CD4-positive, alpha-beta T cell (primary cell): Measurements from ENCODE around the gene ZNF385B. TPM values are rescaled to one million over a fixed set of nuclear protein-coding genes. Genes with fewer than 3 reads are reported as not detected.

Experiments
- ATAC-seq: fragments of 200-7000 bp; cut with Tn5 transposase; one replicate; pipeline ENCODE4 v1.10.0; 2022; ENCODE audit warnings: mild to moderate bottlenecking; ENCODE audit not compliant: poor library complexity
- CTCF ChIA-PET: fragments of 350-600 bp; sonication (Branson Sonifier 250); formaldehyde crosslinking; loops from one replicate; lab custom pipeline; 2021; ENCODE audit warnings: antibody characterized with exemption, inconsistent platforms; lab: Charles Lee
- POLR2A ChIA-PET: fragments of 350-600 bp; sonication (Branson Sonifier 250); formaldehyde crosslinking; loops from one replicate; lab custom pipeline; 2021; ENCODE audit warnings: antibody characterized with exemption, inconsistent platforms; lab: Charles Lee
- DNase-seq, 14 experiments: peaks; one replicate each; pipeline ENCODE4 v3.0.0-alpha.2; 2013 to 2020; ENCODE audit warnings: mixed read lengths in 2 of 14
- H3K27ac ChIP-seq, 2 donors: one replicate each; pipeline versions ENCODE4 v1.5.1 to v1.7.0; 2013; ENCODE audit warnings: low read length in 2 of 2, low read depth in 1 of 2, mild to moderate bottlenecking in 1 of 2
- H3K27me3 ChIP-seq, 2 experiments: 1 replicate in 1 of 2; 2 replicates in 1 of 2; pipeline versions ENCODE4 v1.6.1 to v1.7.0; 2013; ENCODE audit warnings: low read length in 2 of 2, control low read depth in 1 of 2, mild to moderate bottlenecking in 1 of 2, moderate library complexity in 1 of 2; ENCODE audit not compliant: insufficient read depth in 2 of 2, control insufficient read depth in 1 of 2
- H3K36me3 ChIP-seq: one replicate; pipeline ENCODE4 v1.6.1; 2013; ENCODE audit warnings: low read length, control low read depth; ENCODE audit not compliant: insufficient read depth
- H3K4me1 ChIP-seq: one replicate; pipeline ENCODE4 v1.6.1; 2013; ENCODE audit warnings: low read length, control low read depth; ENCODE audit not compliant: insufficient read depth
- H3K4me3 ChIP-seq: one replicate; pipeline ENCODE4 v1.5.1; 2013; ENCODE audit warnings: mild to moderate bottlenecking, low read length, moderate library complexity
- H3K9me3 ChIP-seq, 2 experiments: 1 replicate in 1 of 2; 2 replicates in 1 of 2; pipeline versions ENCODE4 v1.6.1 to v1.7.0; 2013; ENCODE audit warnings: low read length in 2 of 2, mild to moderate bottlenecking in 2 of 2, control low read depth in 1 of 2, moderate library complexity in 1 of 2; ENCODE audit not compliant: control insufficient read depth in 1 of 2, insufficient read depth in 1 of 2
- H3K27ac Mint-ChIP-seq: one replicate; pipeline ENCODE4 v1.8.0; 2020; ENCODE audit warnings: mixed read lengths
- H3K27me3 Mint-ChIP-seq: one replicate; pipeline ENCODE4 v1.8.0; 2021; ENCODE audit warnings: mixed read lengths
- H3K36me3 Mint-ChIP-seq: one replicate; pipeline ENCODE4 v1.8.0; 2021; ENCODE audit warnings: low read depth, mixed read lengths
- H3K4me1 Mint-ChIP-seq: one replicate; pipeline ENCODE4 v1.8.0; 2021; ENCODE audit warnings: low read depth, mixed read lengths
- H3K4me3 Mint-ChIP-seq: one replicate; pipeline ENCODE4 v1.8.0; 2020; ENCODE audit warnings: mild to moderate bottlenecking, mixed read lengths
- H3K9me3 Mint-ChIP-seq: one replicate; pipeline ENCODE4 v1.8.0; 2020; ENCODE audit warnings: mixed read lengths
- intact Hi-C, 2 experiments: fragments of 100-400 bp; cut with DNase I in 1 of 2; cut with micrococcal nuclease in 1 of 2; formaldehyde crosslinking; loops; one replicate each; pipeline versions ENCODE4 v1.15.1 to v1.9.0; 2023 to 2025; cut with DNase I, micrococcal nuclease
- total RNA-seq, 174 experiments: library from RNA in 2 of 174; stranded (reverse) in 2 of 174; gene quantifications; one replicate each; pipeline ENCODE4 v1.2.3 and lab custom pipeline; 2021 to 2026
- TF ChIP-seq, protein P1 (sequence below): fragments of 200-600 bp; IDR thresholded peaks from one replicate; pipeline ENCODE4 v1.8.0; 2022; ENCODE audit warnings: antibody characterized with exemption, mild to moderate bottlenecking

Gene ZNF385B
- total RNA-seq, 2 experiments from 2014 or later: not detected

- intact Hi-C loops: no loop called here
- TF ChIP-seq, protein P1, sequence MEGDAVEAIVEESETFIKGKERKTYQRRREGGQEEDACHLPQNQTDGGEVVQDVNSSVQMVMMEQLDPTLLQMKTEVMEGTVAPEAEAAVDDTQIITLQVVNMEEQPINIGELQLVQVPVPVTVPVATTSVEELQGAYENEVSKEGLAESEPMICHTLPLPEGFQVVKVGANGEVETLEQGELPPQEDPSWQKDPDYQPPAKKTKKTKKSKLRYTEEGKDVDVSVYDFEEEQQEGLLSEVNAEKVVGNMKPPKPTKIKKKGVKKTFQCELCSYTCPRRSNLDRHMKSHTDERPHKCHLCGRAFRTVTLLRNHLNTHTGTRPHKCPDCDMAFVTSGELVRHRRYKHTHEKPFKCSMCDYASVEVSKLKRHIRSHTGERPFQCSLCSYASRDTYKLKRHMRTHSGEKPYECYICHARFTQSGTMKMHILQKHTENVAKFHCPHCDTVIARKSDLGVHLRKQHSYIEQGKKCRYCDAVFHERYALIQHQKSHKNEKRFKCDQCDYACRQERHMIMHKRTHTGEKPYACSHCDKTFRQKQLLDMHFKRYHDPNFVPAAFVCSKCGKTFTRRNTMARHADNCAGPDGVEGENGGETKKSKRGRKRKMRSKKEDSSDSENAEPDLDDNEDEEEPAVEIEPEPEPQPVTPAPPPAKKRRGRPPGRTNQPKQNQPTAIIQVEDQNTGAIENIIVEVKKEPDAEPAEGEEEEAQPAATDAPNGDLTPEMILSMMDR: no peak
- H3K27me3 Mint-ChIP-seq: peaks cover 3% of the 10 kb centered on the region
- no peaks in the 10 kb centered on the region for H3K36me3 Mint-ChIP-seq
- ChIA-PET CTCF (no interaction called here), POLR2A (no interaction called here)
- H3K27me3 ChIP-seq: no peaks in the 10 kb centered on the region
- H3K4me1 ChIP-seq: no peaks in the 10 kb centered on the region
- H3K4me1 Mint-ChIP-seq: no peaks in the 10 kb centered on the region
- peaks cover 0 to 3% of the 10 kb centered on the region in 2 experiments for H3K9me3 ChIP-seq
- H3K36me3 ChIP-seq: no peaks in the 10 kb centered on the region
- no peak overlapping the region for H3K27ac Mint-ChIP-seq
- DNase-seq (no peak), ATAC-seq (no peak)
- no peak overlapping the region for H3K27ac ChIP-seq
- no peak overlapping the region for H3K4me3 ChIP-seq
- H3K9me3 Mint-ChIP-seq: peaks cover 3% of the 10 kb centered on the region
- H3K4me3 Mint-ChIP-seq: no peak overlapping the region
Observed at GRCh38 chr2:179543361-179543901, 318.0 kb downstream of the ZNF385B start.

DNA sequence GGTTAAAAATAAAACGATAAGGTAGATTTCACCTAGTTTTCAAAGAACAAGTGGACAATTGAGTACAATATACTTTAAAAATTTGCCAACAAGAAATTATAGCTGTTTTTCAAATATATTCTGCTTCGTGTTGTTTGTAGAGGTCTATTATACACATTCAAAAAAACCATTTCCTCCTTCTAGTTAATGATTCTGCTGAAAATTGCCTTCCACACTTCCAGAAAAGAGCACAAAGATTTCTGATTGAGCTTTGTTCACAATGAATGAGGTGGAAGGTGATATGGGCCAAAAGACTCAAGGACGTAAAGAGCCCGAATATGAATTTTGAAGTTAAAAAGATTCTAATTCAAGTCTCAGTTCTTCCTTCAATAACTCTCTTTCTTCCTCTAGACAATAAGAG is 319.8 kb downstream of the ZNF385B start:
- Histone ChIP-seq H3K27me3 (no peaks in the 10 kb centered on the region), H3K4me3 (no peak overlapping the region), H3K27ac (no peak overlapping the region), H3K9me3 (peaks cover 0 to 3% of the 10 kb centered on the region in 2 experiments), H3K36me3 (no peaks in the 10 kb centered on the region), H3K4me1 (no peaks in the 10 kb centered on the region)
- H3K36me3 Mint-ChIP-seq: no peaks in the 10 kb centered on the region
- no peak overlapping the region for H3K4me3 Mint-ChIP-seq
- no peaks in the 10 kb centered on the region for H3K27me3 Mint-ChIP-seq
- H3K4me1 Mint-ChIP-seq: no peaks in the 10 kb centered on the region
- intact Hi-C loops: no loop called here
- H3K27ac Mint-ChIP-seq: no peak overlapping the region
- ChIA-PET POLR2A (no interaction called here), CTCF (no interaction called here)
- DNase-seq (no peak), ATAC-seq (no peak)
- TF ChIP-seq, protein P1: no peak
- peaks cover 6% of the 10 kb centered on the region for H3K9me3 Mint-ChIP-seq

GRCh38 chr2:179539124-179539511 is 322.3 kb downstream of the ZNF385B start:
- Histone ChIP-seq H3K27ac (no peak overlapping the region), H3K9me3 (peaks cover 0 to 3% of the 10 kb centered on the region in 2 experiments), H3K4me1 (no peaks in the 10 kb centered on the region), H3K27me3 (no peaks in the 10 kb centered on the region), H3K36me3 (no peaks in the 10 kb centered on the region), H3K4me3 (no peak overlapping the region)
- ChIA-PET POLR2A (no interaction called here), CTCF (no interaction called here)
- H3K27ac Mint-ChIP-seq: no peak overlapping the region
- peaks cover 6% of the 10 kb centered on the region for H3K9me3 Mint-ChIP-seq
- H3K36me3 Mint-ChIP-seq: no peaks in the 10 kb centered on the region
- ATAC-seq (no peak), DNase-seq (no peak)
- H3K27me3 Mint-ChIP-seq: no peaks in the 10 kb centered on the region
- TF ChIP-seq, protein P1: no peak
- intact Hi-C loops: no loop called here
- no peak overlapping the region for H3K4me3 Mint-ChIP-seq
- H3K4me1 Mint-ChIP-seq: no peaks in the 10 kb centered on the region
